NCI-H2107 treated with DMSO at 0.1 percent for 48 hours (cell line): ENCODE measurements around the gene ANGPTL4.
"Not testable (repeated sequence)": the region's sequence is repeated elsewhere in the genome, so short reads cannot be mapped to it uniquely, and the experiment has no call there.

Source experiments
- DNase-seq: peaks from one replicate; lab custom pipeline; 2025; ENCODE audit not compliant: unreplicated experiment; lab: John Stamatoyannopoulos, UW

The ANGPTL4 gene

GRCh38 chr19:8388612-8388958, 24.6 kb downstream of the ANGPTL4 start:
- no peak for DNase-seq

- peak; percentile 98 for DNase-seq
Observed at GRCh38 chr19:8389891-8390616, 26.1 kb downstream of the ANGPTL4 start, which contains the start of gene RAB11B. RAB11B (plus strand) TSS chr19:8390360; CDS start chr19:8390417, 57 bp downstream.

DNA sequence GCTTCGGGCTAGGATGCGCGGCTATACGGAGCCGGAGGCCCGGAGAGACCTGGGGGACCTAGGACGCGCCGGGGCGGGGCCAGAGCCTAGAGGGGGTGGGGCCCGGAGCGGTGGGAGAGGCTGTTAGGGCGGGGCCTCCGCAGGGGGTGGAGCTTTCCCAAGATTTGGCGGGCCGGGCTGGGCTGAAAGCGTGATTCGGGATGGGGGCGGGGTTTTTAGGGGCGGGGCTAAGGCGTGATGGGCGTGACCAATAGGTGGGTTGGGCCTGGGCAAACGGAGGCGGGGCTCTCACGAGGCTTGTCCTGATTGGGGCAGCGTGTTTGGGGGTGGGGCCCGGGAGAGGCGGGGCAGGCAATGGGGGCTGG, 26.6 kb downstream of the ANGPTL4 start:
- DNase-seq = peak; percentile 61

DNA sequence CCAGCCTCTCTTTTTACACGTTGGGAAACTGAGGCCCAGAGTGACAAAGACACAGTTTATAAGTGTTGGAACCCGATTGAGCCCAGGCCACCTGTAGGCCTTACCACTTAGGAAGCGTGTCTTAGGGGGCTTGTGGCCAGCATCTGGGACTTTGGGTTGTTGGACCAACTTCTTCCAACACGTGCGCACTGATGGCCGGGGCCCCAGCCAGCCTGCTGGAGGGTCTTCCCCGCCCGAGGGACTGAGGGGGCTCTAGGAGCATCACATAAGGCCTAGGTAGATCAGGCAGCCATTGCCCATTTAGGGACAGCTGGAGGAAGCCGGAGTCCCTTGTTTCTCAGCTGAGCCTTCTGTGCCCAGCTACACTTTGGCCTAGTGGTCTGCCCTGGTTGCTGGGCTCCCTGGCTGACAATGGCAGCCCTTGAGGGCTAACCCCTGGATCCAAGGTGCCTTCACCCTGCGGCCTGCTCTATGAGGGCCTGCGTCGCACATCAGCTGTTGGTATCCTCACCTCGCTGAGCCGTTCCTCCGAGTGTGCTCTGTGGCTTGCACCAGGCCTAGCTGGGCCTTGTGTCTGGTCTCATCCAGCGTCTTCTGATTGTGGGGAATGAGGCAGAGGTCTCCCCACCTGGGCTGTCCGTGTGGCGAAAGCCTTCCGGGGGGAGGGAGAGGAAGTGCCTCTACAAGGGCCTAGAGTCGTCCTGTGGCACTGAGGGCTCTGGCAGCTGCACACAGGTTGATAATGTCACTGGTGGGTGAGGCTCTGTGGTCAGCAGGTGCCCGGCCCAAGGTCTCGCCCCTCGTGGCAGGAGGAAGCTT, 27.5 kb downstream of the ANGPTL4 start:
- DNase-seq = no peak

- no peak for DNase-seq
Observed at GRCh38 chr19:8392017-8392591, 28.1 kb downstream of the ANGPTL4 start.

GRCh38 chr19:8393192-8393870, 29.4 kb downstream of the ANGPTL4 start:
- no peak for DNase-seq

DNA sequence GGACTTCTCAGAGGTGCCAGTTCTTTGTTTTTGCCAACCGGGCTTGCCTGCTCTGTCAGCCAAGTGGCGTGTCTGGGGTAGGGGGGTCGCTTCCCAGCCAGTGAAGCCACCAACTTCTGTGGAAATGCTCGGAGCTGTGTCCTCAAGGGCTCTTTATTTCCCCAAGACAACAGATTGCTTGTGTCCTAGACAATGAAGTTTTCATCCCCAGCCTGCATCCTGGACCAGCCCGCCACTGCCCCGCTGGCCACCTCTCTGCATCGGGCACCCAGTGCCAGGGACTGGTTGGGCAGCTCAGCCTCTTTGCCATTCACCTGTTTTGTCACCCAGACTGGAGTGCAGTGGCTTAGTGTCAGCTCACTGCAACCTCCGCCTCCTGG, 29.9 kb downstream of the ANGPTL4 start:
- DNase-seq = no peak

- DNase-seq = no peak
Observed at GRCh38 chr19:8395621-8396082, 31.7 kb downstream of the ANGPTL4 start.

GRCh38 chr19:8396185-8396562, 32.2 kb downstream of the ANGPTL4 start:
- DNase-seq = no peak

DNA sequence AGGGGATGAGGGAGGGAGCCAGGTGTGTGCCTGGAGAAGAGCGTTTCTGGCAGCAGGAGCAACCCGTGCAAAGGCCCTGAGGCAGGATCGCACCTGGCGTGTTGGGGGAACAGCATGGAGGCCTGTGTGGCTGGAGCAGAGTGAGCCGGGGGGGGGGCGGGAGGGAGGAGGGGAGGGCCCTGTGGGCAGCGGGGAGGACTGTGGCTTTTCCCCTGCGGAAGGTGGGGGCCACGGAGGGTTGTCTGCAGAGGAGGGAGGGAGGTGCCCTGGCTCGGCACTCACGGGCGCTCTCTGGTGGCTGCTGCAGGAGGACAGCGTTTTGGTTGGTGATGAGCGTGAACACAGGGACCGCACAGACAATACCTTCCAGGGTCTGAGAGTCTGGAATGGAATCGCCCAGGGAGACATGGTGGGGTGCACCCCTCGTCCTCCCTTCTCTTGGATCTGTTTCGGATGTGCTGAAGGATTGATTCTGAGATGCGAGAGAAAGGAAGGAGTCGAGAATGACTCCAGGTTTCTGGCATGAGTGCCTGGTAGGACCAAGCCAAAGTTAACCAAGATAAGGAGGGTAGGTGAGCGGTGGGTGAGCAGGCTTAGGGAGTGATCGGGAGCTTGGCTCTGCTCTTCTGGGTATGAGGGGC, 32.7 kb downstream of the ANGPTL4 start:
- DNase-seq = no peak

DNA sequence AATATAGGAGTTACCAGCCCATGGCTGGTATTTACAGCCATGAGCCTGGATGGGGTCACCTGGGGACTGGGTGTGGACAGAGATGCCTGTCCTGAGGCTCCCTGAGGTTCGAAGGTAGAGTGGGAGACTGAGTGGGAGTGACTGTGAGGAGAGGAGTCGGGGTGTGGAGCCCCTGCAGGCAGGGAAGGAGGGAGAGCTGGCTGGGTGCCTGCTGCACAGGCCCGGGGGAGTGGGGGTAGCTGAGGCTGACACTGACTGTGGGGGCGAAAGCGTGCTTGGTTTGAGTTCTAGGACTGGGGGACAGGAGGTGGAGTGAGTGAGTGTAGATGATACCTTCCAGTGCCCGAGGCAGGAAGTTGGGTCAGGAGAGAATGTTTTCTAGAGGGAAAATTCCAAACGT, 33.3 kb downstream of the ANGPTL4 start:
- no peak for DNase-seq

- no peak for DNase-seq
Observed at GRCh38 chr19:8397746-8398310, 33.9 kb downstream of the ANGPTL4 start.

DNA sequence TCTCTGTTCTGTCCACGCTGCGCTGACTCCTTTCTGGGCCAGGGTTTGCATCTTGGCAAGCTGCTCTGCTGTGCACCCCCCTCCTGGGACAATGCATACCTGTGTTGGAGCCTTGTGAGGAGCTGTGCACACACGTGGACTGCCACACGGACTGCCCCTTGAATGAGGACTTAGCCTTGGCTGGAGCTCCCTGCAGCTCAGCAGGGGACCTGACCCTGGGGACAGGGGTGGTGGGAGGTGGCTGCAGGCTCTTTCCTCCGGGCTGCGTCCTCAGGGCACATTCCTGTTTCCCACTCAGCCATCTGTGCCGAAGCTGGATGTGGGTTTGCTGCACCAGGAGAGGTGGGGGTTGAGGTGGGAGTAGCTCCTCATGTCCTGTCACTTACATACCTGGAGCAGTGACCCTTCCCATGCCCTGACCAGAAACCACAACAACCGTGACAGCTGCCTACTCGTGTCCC, 34.4 kb downstream of the ANGPTL4 start:
- DNase-seq = no peak

- no peak for DNase-seq
Observed at GRCh38 chr19:8399681-8400188, 35.8 kb downstream of the ANGPTL4 start.

DNA sequence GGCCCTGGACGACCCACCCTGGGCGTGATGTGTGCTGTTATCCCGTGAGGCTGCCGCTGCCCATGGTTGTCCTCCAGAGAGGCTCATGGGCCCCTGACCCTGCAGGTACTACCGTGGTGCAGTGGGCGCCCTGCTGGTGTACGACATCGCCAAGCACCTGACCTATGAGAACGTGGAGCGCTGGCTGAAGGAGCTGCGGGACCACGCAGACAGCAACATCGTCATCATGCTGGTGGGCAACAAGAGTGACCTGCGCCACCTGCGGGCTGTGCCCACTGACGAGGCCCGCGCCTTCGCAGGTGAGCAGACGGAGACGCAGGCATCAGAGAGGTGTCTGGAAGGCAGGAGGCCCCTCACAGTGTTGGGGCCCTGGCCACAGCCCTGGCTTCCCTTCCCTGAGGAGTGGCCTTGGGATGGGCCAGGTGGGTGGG, 38.0 kb downstream of the ANGPTL4 start:
- no peak for DNase-seq

DNA sequence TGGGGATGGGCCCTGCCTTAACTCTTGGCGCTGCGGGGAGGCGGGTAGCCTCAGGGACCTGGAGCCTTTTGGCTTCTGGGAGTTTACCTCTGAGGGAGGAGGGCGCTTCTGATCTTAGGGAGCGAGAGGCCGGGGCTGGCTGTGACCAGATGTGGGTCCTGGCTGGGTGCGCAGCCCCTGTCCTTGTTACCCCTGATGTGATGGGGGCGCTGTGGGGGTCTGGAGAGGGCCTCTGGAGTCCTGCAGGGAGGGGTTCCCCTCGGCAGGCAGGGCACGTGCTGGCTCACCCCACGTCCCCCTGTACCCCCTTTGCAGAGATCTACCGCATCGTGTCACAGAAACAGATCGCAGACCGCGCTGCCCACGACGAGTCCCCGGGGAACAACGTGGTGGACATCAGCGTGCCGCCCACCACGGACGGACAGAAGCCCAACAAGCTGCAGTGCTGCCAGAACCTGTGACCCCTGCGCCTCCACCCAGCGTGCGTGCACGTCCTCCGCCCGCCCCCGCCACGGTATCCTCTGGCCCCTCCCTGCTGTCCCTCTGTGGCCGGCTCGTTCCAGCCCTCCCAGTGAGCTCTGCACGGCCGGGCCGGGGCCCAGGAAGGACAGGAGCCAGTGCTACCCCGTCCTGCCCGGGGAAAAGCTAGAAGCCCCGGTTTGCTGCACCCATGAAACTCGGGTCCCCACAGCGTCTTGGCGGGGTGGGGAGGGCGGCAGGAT, 39.3 kb downstream of the ANGPTL4 start:
- DNase-seq = no peak

DNA sequence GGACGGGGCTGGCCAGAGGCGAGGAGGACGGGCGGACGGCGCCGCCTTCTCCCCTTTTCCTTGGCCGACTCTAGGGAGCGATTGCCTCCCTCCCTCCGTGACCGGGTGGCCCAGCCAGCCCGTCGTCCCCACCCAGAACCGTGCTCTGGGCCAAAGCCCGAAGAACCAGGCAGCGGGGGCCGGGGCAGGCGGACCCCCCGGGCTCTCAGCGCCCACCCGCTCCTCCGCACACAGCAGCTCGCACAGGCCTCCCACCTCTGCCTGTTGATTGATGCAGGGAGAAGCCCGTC, 39.8 kb downstream of the ANGPTL4 start:
- DNase-seq = no peak

DNA sequence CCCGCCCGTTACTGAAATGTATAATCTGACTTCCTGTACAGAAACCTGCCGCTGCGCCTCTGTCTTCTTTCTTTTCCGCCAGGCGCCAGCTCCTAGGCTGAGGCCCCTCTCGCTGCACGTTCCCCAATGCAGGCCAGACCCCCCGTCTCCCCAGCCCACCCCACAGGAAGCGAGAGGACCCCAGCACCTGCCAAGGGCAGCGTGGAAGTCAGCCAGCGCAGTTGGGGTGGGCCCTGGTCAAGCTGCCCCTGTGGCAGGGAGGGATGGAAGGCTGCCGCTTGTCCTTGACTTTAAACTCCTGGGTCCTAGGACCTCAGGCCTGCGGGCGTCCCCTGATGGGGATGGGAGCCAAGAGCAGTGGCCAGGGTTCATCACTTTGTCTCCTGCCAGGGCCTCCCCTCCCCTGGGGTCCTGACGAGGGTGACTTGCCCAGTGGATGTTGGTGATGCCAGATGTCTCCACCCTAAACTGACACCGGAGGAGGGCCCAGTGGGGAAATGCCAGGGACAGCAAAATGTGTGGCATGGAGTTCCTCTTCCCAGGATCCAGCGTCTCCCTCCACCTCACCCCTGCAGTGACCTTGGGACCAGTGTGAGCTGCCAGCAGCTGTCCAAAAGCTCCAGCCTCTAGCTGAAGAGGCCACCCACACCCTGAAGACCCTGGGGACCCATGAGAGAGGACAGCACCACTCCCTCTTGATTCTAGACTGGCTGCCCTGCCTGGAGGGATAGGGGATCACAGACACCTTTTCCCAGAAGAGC, 40.6 kb downstream of the ANGPTL4 start:
- no peak for DNase-seq

DNA sequence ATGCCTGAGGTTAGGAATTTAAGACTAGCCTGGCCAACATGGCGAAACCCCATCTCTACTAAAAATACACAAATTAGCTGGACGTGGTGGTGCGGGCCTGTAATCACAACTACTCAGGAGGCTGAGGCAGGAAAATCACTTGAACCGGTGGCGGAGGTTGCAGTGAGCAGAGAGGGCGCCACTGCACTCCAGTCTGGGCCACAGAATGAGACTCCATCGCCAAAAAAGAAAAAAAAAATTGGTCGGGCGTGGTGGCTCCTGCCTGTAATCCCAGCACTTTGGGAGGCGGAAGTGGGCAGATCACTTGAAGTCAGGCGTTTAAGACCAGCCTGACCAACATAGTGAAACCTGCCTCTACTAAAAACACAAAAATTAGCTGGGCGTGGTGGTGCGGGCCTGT, 46.8 kb downstream of the ANGPTL4 start:
- not testable (repeated sequence) for DNase-seq
